ENCODE results near the gene GALNT5.

DNA sequence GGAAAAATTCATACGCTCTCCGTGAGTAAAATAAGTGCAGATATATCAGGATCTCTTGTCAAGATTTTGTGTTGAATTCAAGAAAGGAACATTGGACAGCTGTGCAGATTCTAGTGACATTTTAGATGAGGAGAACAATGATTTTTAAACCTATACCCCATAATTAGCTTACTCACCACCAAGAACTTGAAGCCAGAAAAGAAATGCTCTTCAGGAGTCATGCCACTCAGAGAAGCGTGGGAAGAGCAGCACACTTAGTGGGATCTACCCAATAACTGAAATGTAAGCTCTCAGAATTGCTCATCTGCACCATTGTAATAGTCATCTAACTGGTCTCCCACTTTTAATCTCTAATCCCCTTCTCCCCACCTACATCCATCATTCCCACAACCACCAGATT, 77.3 kb downstream of the GALNT5 start:
- TF ChIP-seq, protein P1, sequence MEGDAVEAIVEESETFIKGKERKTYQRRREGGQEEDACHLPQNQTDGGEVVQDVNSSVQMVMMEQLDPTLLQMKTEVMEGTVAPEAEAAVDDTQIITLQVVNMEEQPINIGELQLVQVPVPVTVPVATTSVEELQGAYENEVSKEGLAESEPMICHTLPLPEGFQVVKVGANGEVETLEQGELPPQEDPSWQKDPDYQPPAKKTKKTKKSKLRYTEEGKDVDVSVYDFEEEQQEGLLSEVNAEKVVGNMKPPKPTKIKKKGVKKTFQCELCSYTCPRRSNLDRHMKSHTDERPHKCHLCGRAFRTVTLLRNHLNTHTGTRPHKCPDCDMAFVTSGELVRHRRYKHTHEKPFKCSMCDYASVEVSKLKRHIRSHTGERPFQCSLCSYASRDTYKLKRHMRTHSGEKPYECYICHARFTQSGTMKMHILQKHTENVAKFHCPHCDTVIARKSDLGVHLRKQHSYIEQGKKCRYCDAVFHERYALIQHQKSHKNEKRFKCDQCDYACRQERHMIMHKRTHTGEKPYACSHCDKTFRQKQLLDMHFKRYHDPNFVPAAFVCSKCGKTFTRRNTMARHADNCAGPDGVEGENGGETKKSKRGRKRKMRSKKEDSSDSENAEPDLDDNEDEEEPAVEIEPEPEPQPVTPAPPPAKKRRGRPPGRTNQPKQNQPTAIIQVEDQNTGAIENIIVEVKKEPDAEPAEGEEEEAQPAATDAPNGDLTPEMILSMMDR (optimal IDR thresholded peaks at IDR 0.05 in 1 of 3, IDR thresholded peaks at IDR 0.05 in 1 of 3, conservative IDR thresholded peaks at IDR 0.05 in 1 of 3; ENCODE audit: extremely low read depth in 1 of 3, insufficient read depth in 2 of 3, low read length in 3 of 3): no peak
- TF ChIP-seq EZH2 (IDR thresholded peaks at IDR 0.05; ENCODE audit: low read length): no peak
